Stimulated activated CD8-positive, alpha-beta memory T cell treated with anti-CD3 and anti-CD28 coated beads, Interleukin-12 subunit alpha, Interleukin-12 subunit beta, amount 100 ng/mL, for 4 hours (primary cell): ENCODE data around the gene ESRRG.

Experiments used
- DNase-seq: peaks from one replicate; pipeline ENCODE4 v3.0.0-alpha.2; 2020; ENCODE audit warnings: low read depth

ESRRG gene

GRCh38 chr1:216723274-216723780 is at the start of gene ESRRG:
Gene ESRRG (minus strand): TSS chr1:216723429. CDS start chr1:216723299, 130 bp downstream.
- no peak for DNase-seq

GRCh38 chr1:216771922-216772321 is 48.7 kb upstream of the ESRRG start:
- no peak for DNase-seq

- no peak for DNase-seq
Observed at GRCh38 chr1:216766633-216767327, 43.6 kb upstream of the ESRRG start.

GRCh38 chr1:216765346-216766300 is 42.4 kb upstream of the ESRRG start:
- no peak for DNase-seq

GRCh38 chr1:216758161-216758560 is 34.9 kb upstream of the ESRRG start:
- no peak for DNase-seq

- no peak for DNase-seq
Observed at GRCh38 chr1:216757110-216757509, 33.9 kb upstream of the ESRRG start.

- no peak for DNase-seq
Observed at GRCh38 chr1:216750961-216751360, 27.7 kb upstream of the ESRRG start.

GRCh38 chr1:216750031-216750627 is 26.9 kb upstream of the ESRRG start:
- no peak for DNase-seq

GRCh38 chr1:216749232-216749631 is 26.0 kb upstream of the ESRRG start:
- no peak for DNase-seq

- DNase-seq = no peak
Observed at GRCh38 chr1:216742625-216743024, 19.4 kb upstream of the ESRRG start.

- no peak for DNase-seq
Observed at GRCh38 chr1:216740331-216740730, 17.1 kb upstream of the ESRRG start.

- no peak for DNase-seq
Observed at GRCh38 chr1:216739793-216740192, 16.6 kb upstream of the ESRRG start.

GRCh38 chr1:216732121-216732520 is 8.9 kb upstream of the ESRRG start:
- DNase-seq = no peak

GRCh38 chr1:216731562-216731961 is 8.3 kb upstream of the ESRRG start:
- DNase-seq = no peak

- no peak for DNase-seq
Observed at GRCh38 chr1:216726435-216726834, 3.2 kb upstream of the ESRRG start.

- DNase-seq = no peak
Observed at GRCh38 chr1:216722821-216723220, 408 bp downstream of the ESRRG start.

GRCh38 chr1:216721863-216722262 is 1.4 kb downstream of the ESRRG start:
- no peak for DNase-seq

- no peak for DNase-seq
Observed at GRCh38 chr1:216721062-216721461, 2.2 kb downstream of the ESRRG start.

GRCh38 chr1:216711712-216712111 is 11.5 kb downstream of the ESRRG start:
- no peak for DNase-seq

- DNase-seq = no peak
Observed at GRCh38 chr1:216710598-216711333, 12.5 kb downstream of the ESRRG start.

GRCh38 chr1:216710055-216710454 is 13.2 kb downstream of the ESRRG start:
- DNase-seq = no peak

GRCh38 chr1:216705676-216706075 is 17.6 kb downstream of the ESRRG start:
- DNase-seq = no peak
